Measurements from ENCODE around the gene ACAA2.
"Not testable (repeated sequence)": the region's sequence is repeated elsewhere in the genome, so short reads cannot be mapped to it uniquely, and the experiment has no call there.

Gene ACAA2

DNA sequence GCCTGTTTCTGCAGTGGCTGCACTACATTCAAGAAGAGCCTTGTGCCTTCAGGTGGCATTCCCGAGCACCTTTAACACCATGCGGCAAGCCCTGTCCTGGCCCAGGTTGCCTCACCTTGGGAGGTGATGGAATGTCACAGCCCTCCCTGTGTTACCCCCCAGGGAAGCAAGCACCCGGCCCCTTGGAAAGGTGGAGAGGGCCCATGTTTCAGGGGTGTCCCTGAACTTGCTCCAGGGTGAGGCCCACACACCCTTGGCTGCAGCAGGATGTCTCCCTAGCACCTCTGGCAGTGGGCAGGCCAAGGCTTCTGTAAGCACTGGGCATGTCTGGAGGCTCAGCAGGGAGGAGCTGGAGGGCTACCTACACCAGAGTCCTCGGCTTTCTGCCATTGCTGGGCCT lies 29.3 kb upstream of the ACAA2 start:
- H3K9ac ChIP-seq (ENCODE audit: low read length), result no peak overlapping the region
- no peak overlapping the region for H3K27ac ChIP-seq (ENCODE audit: low read depth, low read length)
- no peaks in the 10 kb centered on the region for H3K4me1 ChIP-seq (ENCODE audit: control insufficient read depth, insufficient read depth, low read length)
- no peak overlapping the region for H3K4me3 ChIP-seq (ENCODE audit: low read length)
- H3K36me3 ChIP-seq (ENCODE audit: control insufficient read depth, insufficient read depth, low read length), result no peaks in the 10 kb centered on the region
- H3K27me3 ChIP-seq (ENCODE audit: control insufficient read depth, insufficient read depth, low read length), result no peaks in the 10 kb centered on the region

DNA sequence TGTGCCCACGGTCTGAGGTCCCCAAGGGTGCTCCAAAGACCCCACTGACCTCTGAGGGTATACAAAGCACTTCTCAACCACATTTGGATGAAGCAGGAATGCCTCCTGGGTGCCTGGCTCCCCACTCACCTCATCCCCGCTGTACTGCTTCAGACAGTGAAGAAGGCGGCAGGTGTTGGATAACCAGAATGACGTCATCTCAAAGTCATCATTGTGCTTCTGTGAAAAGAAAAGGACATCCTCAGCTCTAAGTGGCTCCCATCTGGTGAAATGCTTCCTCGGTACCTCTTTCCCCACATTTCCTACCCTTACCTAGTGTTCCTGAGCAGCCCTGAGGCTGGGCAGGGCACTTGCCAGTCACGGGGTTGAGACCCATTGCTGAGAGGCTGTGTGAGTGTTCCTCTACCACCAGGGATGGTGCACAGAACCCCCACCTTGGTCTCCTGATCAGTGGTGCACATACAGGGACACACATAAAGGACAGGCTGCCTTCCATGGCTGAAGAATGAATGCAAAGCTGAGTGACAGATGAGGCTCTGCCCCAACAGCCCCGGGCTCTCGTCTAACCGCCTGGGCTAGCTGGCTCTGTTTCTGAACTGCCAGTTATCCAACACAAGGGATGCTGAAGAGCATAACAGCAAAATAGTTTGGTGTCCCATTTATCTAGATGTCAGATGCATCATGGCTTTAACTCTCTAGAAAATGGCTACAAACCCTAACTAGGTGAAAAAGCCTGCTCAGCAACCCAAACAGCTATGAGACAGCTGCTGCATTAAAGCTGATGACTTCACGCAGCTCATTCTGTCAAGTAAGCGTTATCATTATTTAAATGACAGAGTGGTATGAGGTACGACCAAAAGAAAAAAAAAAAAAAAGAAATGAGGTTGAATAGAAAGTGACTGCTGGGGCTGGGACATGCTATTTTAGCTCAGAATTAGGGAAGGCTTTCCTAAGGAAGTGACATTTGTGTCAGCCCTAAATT lies 28.2 kb upstream of the ACAA2 start:
- Histone ChIP-seq H3K4me3 (ENCODE audit: low read length) (no peak overlapping the region), H3K4me1 (ENCODE audit: control insufficient read depth, insufficient read depth, low read length) (no peaks in the 10 kb centered on the region), H3K27ac (ENCODE audit: low read depth, low read length) (no peak overlapping the region), H3K9ac (ENCODE audit: low read length) (no peak overlapping the region), H3K36me3 (ENCODE audit: control insufficient read depth, insufficient read depth, low read length) (no peaks in the 10 kb centered on the region), H3K27me3 (ENCODE audit: control insufficient read depth, insufficient read depth, low read length) (no peaks in the 10 kb centered on the region)

GRCh38 chr18:49839012-49839411 lies 25.7 kb upstream of the ACAA2 start:
- Histone ChIP-seq H3K4me3 (ENCODE audit: low read length) (no peak overlapping the region), H3K36me3 (ENCODE audit: control insufficient read depth, insufficient read depth, low read length) (no peaks in the 10 kb centered on the region), H3K9ac (ENCODE audit: low read length) (no peak overlapping the region), H3K27ac (ENCODE audit: low read depth, low read length) (no peak overlapping the region), H3K4me1 (ENCODE audit: control insufficient read depth, insufficient read depth, low read length) (no peaks in the 10 kb centered on the region), H3K27me3 (ENCODE audit: control insufficient read depth, insufficient read depth, low read length) (no peaks in the 10 kb centered on the region)

- no peaks in the 10 kb centered on the region for H3K4me1 ChIP-seq (ENCODE audit: control insufficient read depth, insufficient read depth, low read length)
- no peaks in the 10 kb centered on the region for H3K36me3 ChIP-seq (ENCODE audit: control insufficient read depth, insufficient read depth, low read length)
- H3K27me3 ChIP-seq (ENCODE audit: control insufficient read depth, insufficient read depth, low read length), result no peaks in the 10 kb centered on the region
- H3K9ac ChIP-seq (ENCODE audit: low read length), result no peak overlapping the region
- no peak overlapping the region for H3K4me3 ChIP-seq (ENCODE audit: low read length)
- no peak overlapping the region for H3K27ac ChIP-seq (ENCODE audit: low read depth, low read length)
Measured at GRCh38 chr18:49838381-49838780, 25.0 kb upstream of the ACAA2 start.

GRCh38 chr18:49837889-49838288 lies 24.6 kb upstream of the ACAA2 start:
- H3K36me3 ChIP-seq (ENCODE audit: control insufficient read depth, insufficient read depth, low read length), result no peaks in the 10 kb centered on the region
- no peak overlapping the region for H3K4me3 ChIP-seq (ENCODE audit: low read length)
- no peak overlapping the region for H3K27ac ChIP-seq (ENCODE audit: low read depth, low read length)

DNA sequence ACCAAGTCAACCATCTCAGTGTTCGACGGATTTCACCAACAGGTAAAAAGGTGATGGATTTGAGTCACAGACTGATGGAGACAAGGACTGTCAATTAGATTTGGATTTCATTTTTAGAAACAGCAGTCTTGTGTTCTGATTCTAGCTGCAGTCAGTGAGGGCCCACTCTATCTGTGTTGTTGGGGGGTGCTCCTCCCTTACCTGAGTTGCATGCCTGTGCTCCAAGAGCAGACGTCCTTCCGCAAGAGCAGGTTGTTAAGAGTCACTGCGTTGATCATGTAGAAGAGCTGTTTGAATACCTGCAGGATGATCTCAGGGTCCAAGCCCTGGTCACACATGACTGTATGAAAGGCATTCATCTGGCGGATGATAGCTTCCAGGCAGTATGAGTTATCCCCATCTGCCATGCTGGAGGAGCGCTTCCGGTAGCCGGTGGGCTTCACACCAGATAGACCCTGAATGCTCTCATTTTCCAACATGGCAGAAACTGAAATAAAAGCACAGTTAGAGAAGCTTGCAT lies 24.0 kb upstream of the ACAA2 start:
- H3K4me3 ChIP-seq (ENCODE audit: low read length); H3K27ac ChIP-seq (ENCODE audit: low read depth, low read length); H3K4me1 ChIP-seq (ENCODE audit: control insufficient read depth, insufficient read depth, low read length); H3K36me3 ChIP-seq (ENCODE audit: control insufficient read depth, insufficient read depth, low read length); H3K27me3 ChIP-seq (ENCODE audit: control insufficient read depth, insufficient read depth, low read length); H3K9ac ChIP-seq (ENCODE audit: low read length): not testable (repeated sequence)

More at GRCh38 chr18:49837889-49838288, 24.6 kb upstream of the ACAA2 start:
- Histone ChIP-seq H3K27me3 (ENCODE audit: control insufficient read depth, insufficient read depth, low read length) (no peaks in the 10 kb centered on the region), H3K9ac (ENCODE audit: low read length) (no peak overlapping the region), H3K4me1 (ENCODE audit: control insufficient read depth, insufficient read depth, low read length) (no peaks in the 10 kb centered on the region)

DNA sequence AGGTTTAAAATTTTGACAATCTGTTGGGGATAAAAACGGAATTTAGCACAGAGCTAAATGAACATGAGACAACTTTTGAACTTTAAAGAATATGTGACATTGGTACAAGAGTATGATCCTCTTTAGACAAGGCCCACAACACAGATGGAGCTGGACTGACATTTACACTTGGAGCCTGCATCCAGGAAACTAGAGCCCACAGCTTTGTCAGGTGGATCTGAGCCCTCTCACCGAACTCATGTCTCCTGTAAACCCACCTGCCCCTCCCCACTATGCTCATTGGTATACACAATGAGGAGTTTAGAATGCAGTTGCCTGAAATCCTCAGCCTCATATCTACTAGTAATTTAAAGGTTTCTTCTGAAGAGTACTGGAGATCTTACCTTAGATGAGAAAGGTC lies 22.1 kb upstream of the ACAA2 start:
- Histone ChIP-seq H3K4me3 (ENCODE audit: low read length) (no peak overlapping the region), H3K27ac (ENCODE audit: low read depth, low read length) (no peak overlapping the region), H3K36me3 (ENCODE audit: control insufficient read depth, insufficient read depth, low read length) (no peaks in the 10 kb centered on the region), H3K9ac (ENCODE audit: low read length) (no peak overlapping the region), H3K4me1 (ENCODE audit: control insufficient read depth, insufficient read depth, low read length) (no peaks in the 10 kb centered on the region), H3K27me3 (ENCODE audit: control insufficient read depth, insufficient read depth, low read length) (no peaks in the 10 kb centered on the region)

DNA sequence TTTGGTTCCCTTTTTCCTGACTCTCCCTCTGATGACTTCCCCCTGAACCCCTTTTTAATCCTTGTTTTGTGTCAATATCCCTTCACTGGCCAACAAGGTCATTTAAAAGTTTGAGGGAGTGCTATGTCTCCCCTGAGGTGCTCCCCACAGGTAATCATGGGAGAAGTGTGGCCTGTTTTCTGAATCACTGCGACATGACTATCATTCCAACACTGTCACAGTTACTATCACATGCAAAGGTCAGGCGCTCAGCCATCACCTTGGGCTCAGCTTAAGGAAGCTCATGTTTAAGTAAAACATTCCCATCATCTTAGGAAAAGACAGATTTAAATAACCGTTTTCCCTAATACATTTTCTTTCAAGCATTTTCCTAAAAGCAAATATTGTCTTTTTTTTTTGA lies 20.9 kb upstream of the ACAA2 start:
- H3K9ac ChIP-seq (ENCODE audit: low read length), result no peak overlapping the region
- no peaks in the 10 kb centered on the region for H3K27me3 ChIP-seq (ENCODE audit: control insufficient read depth, insufficient read depth, low read length)
- H3K4me1 ChIP-seq (ENCODE audit: control insufficient read depth, insufficient read depth, low read length), result no peaks in the 10 kb centered on the region
- H3K4me3 ChIP-seq (ENCODE audit: low read length), result no peak overlapping the region
- no peak overlapping the region for H3K27ac ChIP-seq (ENCODE audit: low read depth, low read length)
- no peaks in the 10 kb centered on the region for H3K36me3 ChIP-seq (ENCODE audit: control insufficient read depth, insufficient read depth, low read length)

GRCh38 chr18:49833814-49834213 lies 20.5 kb upstream of the ACAA2 start:
- H3K36me3 ChIP-seq (ENCODE audit: control insufficient read depth, insufficient read depth, low read length), result no peaks in the 10 kb centered on the region
- H3K27ac ChIP-seq (ENCODE audit: low read depth, low read length), result no peak overlapping the region
- no peaks in the 10 kb centered on the region for H3K27me3 ChIP-seq (ENCODE audit: control insufficient read depth, insufficient read depth, low read length)
- H3K4me3 ChIP-seq (ENCODE audit: low read length), result no peak overlapping the region
- H3K9ac ChIP-seq (ENCODE audit: low read length), result no peak overlapping the region
- no peaks in the 10 kb centered on the region for H3K4me1 ChIP-seq (ENCODE audit: control insufficient read depth, insufficient read depth, low read length)

DNA sequence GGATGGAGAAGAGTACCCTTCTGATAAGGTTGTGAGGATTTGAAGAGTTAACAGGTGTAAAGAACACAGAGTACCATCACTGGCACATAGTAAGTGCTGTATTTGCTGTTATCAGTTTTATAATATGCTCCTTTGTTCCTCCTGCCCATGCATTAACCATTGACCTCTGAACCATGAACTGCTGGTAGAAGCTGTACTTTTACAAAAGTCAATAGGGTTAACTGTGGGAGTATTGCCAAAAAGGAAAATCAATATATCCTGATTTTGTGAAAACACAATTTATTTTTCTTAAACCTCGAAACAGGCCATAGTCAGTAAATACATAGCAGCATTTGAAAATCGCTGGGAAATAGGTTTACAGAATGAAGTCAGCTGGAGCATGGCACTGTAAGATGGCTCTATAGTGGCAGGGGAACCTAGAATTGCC lies 18.9 kb upstream of the ACAA2 start:
- no peak overlapping the region for H3K27ac ChIP-seq (ENCODE audit: low read depth, low read length)
- H3K27me3 ChIP-seq (ENCODE audit: control insufficient read depth, insufficient read depth, low read length), result no peaks in the 10 kb centered on the region
- no peak overlapping the region for H3K4me3 ChIP-seq (ENCODE audit: low read length)
- no peak overlapping the region for H3K9ac ChIP-seq (ENCODE audit: low read length)
- H3K36me3 ChIP-seq (ENCODE audit: control insufficient read depth, insufficient read depth, low read length), result no peaks in the 10 kb centered on the region
- H3K4me1 ChIP-seq (ENCODE audit: control insufficient read depth, insufficient read depth, low read length), result no peaks in the 10 kb centered on the region

DNA sequence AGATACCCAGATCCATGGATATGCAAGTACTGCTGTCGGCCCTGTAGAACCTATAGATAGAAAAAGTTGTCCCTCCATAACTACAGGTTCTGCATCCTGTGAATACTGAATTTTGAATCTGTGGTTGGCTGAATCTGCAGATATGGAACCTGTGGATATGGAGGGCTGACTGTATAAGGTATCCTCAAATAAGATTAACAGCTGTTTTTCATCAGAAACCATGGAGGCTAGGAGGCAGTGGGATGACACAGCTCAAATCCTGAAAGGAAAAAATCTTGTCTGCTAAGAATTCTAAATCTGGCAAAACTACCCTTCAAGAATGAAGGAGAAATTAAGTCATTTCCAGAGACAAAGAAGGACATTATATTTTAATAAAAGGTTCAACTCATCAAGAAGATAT lies 14.7 kb upstream of the ACAA2 start:
- no peaks in the 10 kb centered on the region for H3K36me3 ChIP-seq (ENCODE audit: control insufficient read depth, insufficient read depth, low read length)
- H3K9ac ChIP-seq (ENCODE audit: low read length), result no peak overlapping the region
- H3K4me3 ChIP-seq (ENCODE audit: low read length), result no peak overlapping the region
- H3K27ac ChIP-seq (ENCODE audit: low read depth, low read length), result no peak overlapping the region
- H3K27me3 ChIP-seq (ENCODE audit: control insufficient read depth, insufficient read depth, low read length), result no peaks in the 10 kb centered on the region
- H3K4me1 ChIP-seq (ENCODE audit: control insufficient read depth, insufficient read depth, low read length), result no peaks in the 10 kb centered on the region

- Histone ChIP-seq H3K4me3 (ENCODE audit: low read length) (no peak overlapping the region), H3K27ac (ENCODE audit: low read depth, low read length) (no peak overlapping the region), H3K4me1 (ENCODE audit: control insufficient read depth, insufficient read depth, low read length) (no peaks in the 10 kb centered on the region), H3K36me3 (ENCODE audit: control insufficient read depth, insufficient read depth, low read length) (no peaks in the 10 kb centered on the region), H3K27me3 (ENCODE audit: control insufficient read depth, insufficient read depth, low read length) (no peaks in the 10 kb centered on the region), H3K9ac (ENCODE audit: low read length) (no peak overlapping the region)
Measured at GRCh38 chr18:49819823-49820671, 6.7 kb upstream of the ACAA2 start.

Data from rectal smooth muscle tissue (tissue), 1 donor.